ENCODE data around the gene PCDH19.

PCDH19 gene

DNA sequence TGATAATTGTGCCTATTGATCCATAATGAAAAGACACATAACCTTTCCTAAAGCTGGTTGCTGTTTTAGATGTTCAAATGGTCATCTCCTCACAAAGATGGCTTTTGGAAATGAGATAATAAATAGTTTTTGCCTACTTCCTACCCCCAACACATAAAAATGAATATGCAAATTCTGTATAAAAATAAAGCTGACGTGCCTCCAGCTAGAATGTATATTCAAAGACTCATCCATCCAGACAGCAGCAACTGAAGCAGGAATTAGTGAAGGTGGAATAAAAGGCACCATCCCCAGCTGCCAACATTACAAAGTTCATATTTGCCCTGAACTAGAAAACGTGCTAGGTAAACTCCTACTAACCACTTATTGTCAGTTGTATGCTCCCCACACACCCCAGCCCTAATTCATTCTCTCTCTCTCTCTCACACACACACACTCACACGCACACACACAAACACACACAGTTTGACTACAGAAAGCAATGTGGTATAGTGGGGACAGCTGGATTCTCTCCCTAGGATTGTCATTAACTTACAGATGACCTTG, 53.6 kb downstream of the PCDH19 start:
- DNase-seq: no peak
- Histone ChIP-seq H3K4me3 (ENCODE audit: low read depth, low read length) (no peak overlapping the region), H3K27me3 (replicated peaks) (no peaks in the 10 kb centered on the region), H3K36me3 (replicated peaks) (no peaks in the 10 kb centered on the region), H3K27ac (no peak overlapping the region)
- in situ Hi-C loops (cut with HindIII; ENCODE audit: low pct_ligation_motif_present, low sequenced_read_pairs): no loop called here
- TF ChIP-seq CTCF (IDR thresholded peaks at IDR 0.05; ENCODE audit: low read depth, low read length, missing control alignments): no peak

DNA sequence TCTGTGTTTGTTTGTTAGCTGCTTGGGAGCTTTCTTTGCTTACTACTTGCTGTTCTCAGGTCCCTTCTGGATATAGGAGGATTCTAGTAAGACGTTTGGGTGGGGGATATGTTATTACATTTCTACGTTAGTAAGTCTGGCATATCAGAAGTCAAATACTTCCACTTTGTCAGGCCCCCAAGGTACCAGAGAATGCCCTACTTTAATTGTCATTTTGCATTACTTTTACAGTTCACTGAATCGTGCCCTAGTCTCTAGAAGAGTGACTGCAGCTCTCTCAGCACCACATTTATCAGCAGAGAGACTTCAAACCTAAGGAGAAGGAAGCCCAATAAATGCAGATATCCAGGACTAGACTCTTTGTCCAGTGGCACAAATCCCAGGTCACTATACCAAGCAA, 54.4 kb downstream of the PCDH19 start:
- no peak overlapping the region for H3K4me3 ChIP-seq (ENCODE audit: low read depth, low read length)
- no peaks in the 10 kb centered on the region for H3K36me3 ChIP-seq (replicated peaks)
- no peaks in the 10 kb centered on the region for H3K27me3 ChIP-seq (replicated peaks)
- in situ Hi-C loops (cut with HindIII; ENCODE audit: low pct_ligation_motif_present, low sequenced_read_pairs): no loop called here
- no peak for DNase-seq
- TF ChIP-seq CTCF (IDR thresholded peaks at IDR 0.05; ENCODE audit: low read depth, low read length, missing control alignments): no peak
- H3K27ac ChIP-seq: no peak overlapping the region

DNA sequence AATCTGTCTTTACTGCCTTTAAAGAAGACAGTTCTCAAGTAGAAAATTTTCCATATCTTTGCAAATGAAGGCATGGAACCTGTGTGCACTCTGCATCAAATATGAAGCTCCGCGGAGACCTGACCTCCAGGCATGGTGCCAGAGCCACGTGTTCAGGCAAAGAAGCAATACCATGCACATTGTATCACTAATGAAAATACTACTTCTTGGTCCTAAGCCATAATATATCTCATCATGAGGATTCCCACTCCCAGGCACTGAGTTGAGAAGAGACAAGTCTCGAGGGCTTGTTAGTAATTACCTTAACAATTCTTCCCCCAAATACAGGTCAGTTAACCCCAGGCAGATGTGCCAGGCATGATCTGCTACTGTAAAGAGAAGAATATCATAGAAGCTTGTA, 56.7 kb downstream of the PCDH19 start:
- no peak overlapping the region for H3K27ac ChIP-seq
- H3K36me3 ChIP-seq (replicated peaks): no peaks in the 10 kb centered on the region
- H3K4me3 ChIP-seq (ENCODE audit: low read depth, low read length): no peak overlapping the region
- in situ Hi-C loops (cut with HindIII; ENCODE audit: low pct_ligation_motif_present, low sequenced_read_pairs): no loop called here
- no peak for DNase-seq
- H3K27me3 ChIP-seq (replicated peaks): no peaks in the 10 kb centered on the region
- TF ChIP-seq CTCF (IDR thresholded peaks at IDR 0.05; ENCODE audit: low read depth, low read length, missing control alignments): no peak

DNA sequence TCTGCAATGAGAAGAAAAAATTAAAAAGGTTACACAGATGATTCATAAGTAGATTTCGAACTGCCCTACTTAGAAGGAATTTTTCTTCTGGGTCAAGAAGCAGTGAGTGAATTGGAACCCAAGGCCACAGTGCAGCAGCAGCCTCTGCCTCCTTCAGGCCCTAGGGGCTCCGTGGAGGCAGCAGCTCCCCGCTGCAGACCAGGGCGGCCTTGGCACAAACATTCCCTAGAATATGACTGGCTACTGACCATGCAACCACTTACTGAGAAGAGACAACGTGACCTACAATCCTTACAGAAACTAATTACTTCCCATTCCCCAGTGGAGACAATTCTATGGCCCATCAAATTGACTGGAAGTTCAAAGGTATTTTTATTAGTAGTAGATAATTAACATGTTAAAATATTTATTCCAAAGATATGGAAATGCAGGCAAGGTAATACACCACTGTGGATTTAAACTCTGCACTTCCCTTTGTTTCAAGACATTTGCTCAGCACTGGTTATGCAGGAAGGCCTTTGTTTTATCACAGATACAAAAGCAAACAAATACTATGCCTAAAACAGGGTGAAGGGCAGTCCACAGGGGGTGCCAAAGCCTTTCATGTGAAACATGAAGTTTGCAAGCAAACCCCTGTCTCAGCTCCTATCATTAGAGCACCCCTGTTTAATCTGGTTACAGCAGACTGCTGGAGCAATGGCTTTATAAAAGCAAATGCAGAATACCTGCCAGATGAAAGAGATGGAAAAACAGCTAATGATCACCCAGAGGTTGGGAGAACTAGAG, 59.2 kb downstream of the PCDH19 start:
- Histone ChIP-seq H3K27me3 (replicated peaks) (no peaks in the 10 kb centered on the region), H3K36me3 (replicated peaks) (no peaks in the 10 kb centered on the region), H3K27ac (no peak overlapping the region), H3K4me3 (ENCODE audit: low read depth, low read length) (no peak overlapping the region)
- in situ Hi-C loops (cut with HindIII; ENCODE audit: low pct_ligation_motif_present, low sequenced_read_pairs): no loop called here
- DNase-seq: no peak
- TF ChIP-seq CTCF (IDR thresholded peaks at IDR 0.05; ENCODE audit: low read depth, low read length, missing control alignments): no peak

- Histone ChIP-seq H3K27ac (no peak overlapping the region), H3K27me3 (replicated peaks) (no peaks in the 10 kb centered on the region), H3K4me3 (ENCODE audit: low read depth, low read length) (no peak overlapping the region), H3K36me3 (replicated peaks) (no peaks in the 10 kb centered on the region)
- in situ Hi-C loops (cut with HindIII; ENCODE audit: low pct_ligation_motif_present, low sequenced_read_pairs): no loop called here
- DNase-seq: no peak
- TF ChIP-seq CTCF (IDR thresholded peaks at IDR 0.05; ENCODE audit: low read depth, low read length, missing control alignments): no peak
Measured at GRCh38 chrX:100349391-100349790, 60.7 kb downstream of the PCDH19 start.

DNA sequence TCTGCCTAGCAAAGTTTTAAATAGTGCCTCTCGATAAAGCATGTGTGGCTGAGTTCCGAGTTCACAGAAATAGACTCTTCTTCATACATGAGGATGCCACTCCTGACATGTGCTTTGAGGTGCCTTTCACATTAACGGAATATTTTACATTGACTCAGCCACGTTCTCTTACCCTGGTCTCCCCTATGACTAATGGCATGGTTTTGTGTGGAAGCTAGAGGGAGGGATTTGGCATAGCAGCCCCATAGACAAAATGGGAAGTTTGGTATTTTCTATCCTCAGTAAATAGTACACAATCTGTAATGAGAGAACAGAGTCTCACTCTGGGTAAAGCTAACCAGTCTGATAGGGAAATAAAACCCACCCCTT, 68.9 kb downstream of the PCDH19 start:
- Histone ChIP-seq H3K27me3 (replicated peaks) (no peaks in the 10 kb centered on the region), H3K36me3 (replicated peaks) (no peaks in the 10 kb centered on the region), H3K27ac (no peak overlapping the region), H3K4me3 (ENCODE audit: low read depth, low read length) (no peak overlapping the region)
- DNase-seq: no peak
- no peak for TF ChIP-seq CTCF (IDR thresholded peaks at IDR 0.05; ENCODE audit: low read depth, low read length, missing control alignments)
- in situ Hi-C loops (cut with HindIII; ENCODE audit: low pct_ligation_motif_present, low sequenced_read_pairs): no loop called here
